ENCODE measurements around the gene SMIM43. TPM values are rescaled to one million over a fixed set of nuclear protein-coding genes. Genes with fewer than 3 reads are reported as not detected.
"Not testable (repeated sequence)": the region's sequence is repeated elsewhere in the genome, so short reads cannot be mapped to it uniquely, and the experiment has no call there.

The SMIM43 gene
- total RNA-seq, 1 experiment from 2014 or later: 0.08 TPM

- H3K9me3 ChIP-seq (replicated peaks): no peaks in the 10 kb centered on the region
- no peak overlapping the region for H3K4me3 ChIP-seq
- no peaks in the 10 kb centered on the region for H3K27me3 ChIP-seq
- H3K4me1 ChIP-seq: peaks cover 10% of the 10 kb centered on the region
- DNase-seq: no peak
- no peak overlapping the region for H3K27ac ChIP-seq
- no peaks in the 10 kb centered on the region for H3K36me3 ChIP-seq
Observed at GRCh38 chr4:121734571-121734970, 30.4 kb downstream of the SMIM43 start.

GRCh38 chr4:121733942-121734341, 31.0 kb downstream of the SMIM43 start:
- H3K36me3 ChIP-seq: no peaks in the 10 kb centered on the region
- no peaks in the 10 kb centered on the region for H3K27me3 ChIP-seq
- no peak for DNase-seq
- H3K9me3 ChIP-seq (replicated peaks): no peaks in the 10 kb centered on the region
- H3K4me3 ChIP-seq: no peak overlapping the region
- peaks cover 4% of the 10 kb centered on the region for H3K4me1 ChIP-seq
- H3K27ac ChIP-seq: no peak overlapping the region

- not testable (repeated sequence) for H3K27me3 ChIP-seq; H3K4me1 ChIP-seq; H3K36me3 ChIP-seq; H3K27ac ChIP-seq; H3K4me3 ChIP-seq; H3K9me3 ChIP-seq (replicated peaks); DNase-seq
Observed at GRCh38 chr4:121729753-121730152, 35.2 kb downstream of the SMIM43 start.

GRCh38 chr4:121728798-121729226, 36.2 kb downstream of the SMIM43 start:
- Histone ChIP-seq H3K4me1 (no peaks in the 10 kb centered on the region; the same call in 1 of the 2 replicates), H3K36me3 (no peaks in the 10 kb centered on the region), H3K4me3 (no peak overlapping the region), H3K9me3 (replicated peaks) (no peaks in the 10 kb centered on the region), H3K27me3 (no peaks in the 10 kb centered on the region), H3K27ac (no peak overlapping the region)
- no peak for DNase-seq

GRCh38 chr4:121728066-121728465, 36.9 kb downstream of the SMIM43 start:
- Histone ChIP-seq H3K36me3 (no peaks in the 10 kb centered on the region), H3K4me3 (no peak overlapping the region), H3K27me3 (no peaks in the 10 kb centered on the region), H3K27ac (no peak overlapping the region), H3K9me3 (replicated peaks) (no peaks in the 10 kb centered on the region), H3K4me1 (no peaks in the 10 kb centered on the region; the same call in 1 of the 2 replicates)
- no peak for DNase-seq

- H3K27ac ChIP-seq: no peak overlapping the region
- H3K4me3 ChIP-seq: no peak overlapping the region
- no peaks in the 10 kb centered on the region for H3K36me3 ChIP-seq
- DNase-seq: peak; percentile 15 to 81
- H3K27me3 ChIP-seq: no peaks in the 10 kb centered on the region
- no peaks in the 10 kb centered on the region for H3K9me3 ChIP-seq (replicated peaks)
- H3K4me1 ChIP-seq: no peaks in the 10 kb centered on the region; the same call in 1 of the 2 replicates
Observed at GRCh38 chr4:121726642-121727268, 38.2 kb downstream of the SMIM43 start.

- Histone ChIP-seq H3K4me3 (no peak overlapping the region), H3K27me3 (no peaks in the 10 kb centered on the region), H3K36me3 (no peaks in the 10 kb centered on the region), H3K4me1 (no peaks in the 10 kb centered on the region; the same call in 1 of the 2 replicates), H3K9me3 (replicated peaks) (no peaks in the 10 kb centered on the region), H3K27ac (no peak overlapping the region)
- DNase-seq: no peak
Observed at GRCh38 chr4:121724671-121725070, 40.3 kb downstream of the SMIM43 start.

GRCh38 chr4:121721700-121722099, 43.3 kb downstream of the SMIM43 start:
- Histone ChIP-seq H3K27ac (no peak overlapping the region), H3K9me3 (replicated peaks) (no peaks in the 10 kb centered on the region), H3K4me1 (no peaks in the 10 kb centered on the region), H3K4me3 (no peak overlapping the region), H3K36me3 (no peaks in the 10 kb centered on the region), H3K27me3 (no peaks in the 10 kb centered on the region)
- no peak for DNase-seq

GRCh38 chr4:121720109-121720508, 44.9 kb downstream of the SMIM43 start:
- H3K27ac ChIP-seq: no peak overlapping the region
- H3K9me3 ChIP-seq (replicated peaks): no peaks in the 10 kb centered on the region
- no peaks in the 10 kb centered on the region for H3K36me3 ChIP-seq
- no peak for DNase-seq
- H3K27me3 ChIP-seq: no peaks in the 10 kb centered on the region
- H3K4me1 ChIP-seq: no peaks in the 10 kb centered on the region
- H3K4me3 ChIP-seq: no peak overlapping the region

GRCh38 chr4:121717680-121718237, 47.2 kb downstream of the SMIM43 start:
- Histone ChIP-seq H3K9me3 (replicated peaks) (no peaks in the 10 kb centered on the region), H3K27me3 (no peaks in the 10 kb centered on the region), H3K4me1 (no peaks in the 10 kb centered on the region; the same call in 1 of the 2 replicates), H3K27ac (no peak overlapping the region), H3K4me3 (no peak overlapping the region), H3K36me3 (no peaks in the 10 kb centered on the region)
- no peak for DNase-seq

GRCh38 chr4:121714548-121714947, 50.4 kb downstream of the SMIM43 start:
- H3K27me3 ChIP-seq: no peaks in the 10 kb centered on the region
- H3K36me3 ChIP-seq: no peaks in the 10 kb centered on the region
- H3K9me3 ChIP-seq (replicated peaks): no peaks in the 10 kb centered on the region
- DNase-seq: no peak
- H3K4me1 ChIP-seq: peaks cover 17% of the 10 kb centered on the region
- H3K4me3 ChIP-seq: no peak overlapping the region
- no peak overlapping the region for H3K27ac ChIP-seq

GRCh38 chr4:121712783-121713182, 52.2 kb downstream of the SMIM43 start:
- H3K4me1 ChIP-seq: peaks cover 17% of the 10 kb centered on the region
- no peaks in the 10 kb centered on the region for H3K27me3 ChIP-seq
- peak overlapping the region; percentile 79; the same call in 1 of the 2 replicates for H3K27ac ChIP-seq
- no peaks in the 10 kb centered on the region for H3K36me3 ChIP-seq
- H3K4me3 ChIP-seq: no peak overlapping the region
- no peak for DNase-seq
- no peaks in the 10 kb centered on the region for H3K9me3 ChIP-seq (replicated peaks)

- Histone ChIP-seq H3K4me3 (peak overlapping the region; percentile 31), H3K36me3 (no peaks in the 10 kb centered on the region), H3K27me3 (no peaks in the 10 kb centered on the region), H3K9me3 (replicated peaks) (no peaks in the 10 kb centered on the region), H3K27ac (peak overlapping the region; percentile 79), H3K4me1 (peaks cover 17% of the 10 kb centered on the region)
- DNase-seq: no peak
Observed at GRCh38 chr4:121712001-121712651, 52.8 kb downstream of the SMIM43 start.

GRCh38 chr4:121711263-121712000, 53.5 kb downstream of the SMIM43 start:
- peak overlapping the region; percentile 48 for H3K4me3 ChIP-seq
- no peaks in the 10 kb centered on the region for H3K36me3 ChIP-seq
- H3K27ac ChIP-seq: peak overlapping the region; percentile 79
- H3K9me3 ChIP-seq (replicated peaks): no peaks in the 10 kb centered on the region
- peaks cover 20% of the 10 kb centered on the region for H3K4me1 ChIP-seq
- H3K27me3 ChIP-seq: no peaks in the 10 kb centered on the region
- peak; percentile 98 to 99 for DNase-seq

Measured in SJCRH30 (cell line).